Suprapubic skin (tissue), 4 donors: ENCODE measurements around the gene TTC38. TPM values are rescaled to one million over a fixed set of nuclear protein-coding genes. Genes with fewer than 3 reads are reported as not detected.

ENCODE experiments used
- DNase-seq, 2 donors: peaks; one replicate each; pipeline ENCODE4 v3.0.0-alpha.2; 2019; ENCODE audit warnings: low spot score in 2 of 2
- H3K27ac ChIP-seq: fragments of 200-600 bp; sonication (generic); one replicate; pipeline ENCODE4 v1.5.1; 2019
- H3K27me3 ChIP-seq: fragments of 200-600 bp; sonication (generic); one replicate; pipeline ENCODE4 v1.5.1; 2019
- H3K36me3 ChIP-seq: fragments of 200-600 bp; sonication (generic); one replicate; pipeline ENCODE4 v1.5.1; 2019
- H3K4me1 ChIP-seq: fragments of 200-600 bp; sonication (generic); one replicate; pipeline ENCODE4 v1.5.1; 2019
- H3K4me3 ChIP-seq: fragments of 200-600 bp; sonication (generic); one replicate; pipeline ENCODE4 v1.5.1; 2019; ENCODE audit warnings: mild to moderate bottlenecking
- H3K9me3 ChIP-seq: fragments of 200-600 bp; sonication (generic); one replicate; pipeline ENCODE4 v1.5.1; 2019
- CTCF ChIP-seq, 2 donors: fragments of 200-600 bp in 1 of 2; fragments of 450-650 bp in 1 of 2; sonication (generic) in 1 of 2; IDR thresholded peaks; one replicate each; pipeline ENCODE4 v1.5.1; 2016 to 2019; ENCODE audit warnings: antibody characterized with exemption in 2 of 2, mild to moderate bottlenecking in 1 of 2, moderate library complexity in 1 of 2
- EP300 ChIP-seq: sonication (generic); formaldehyde crosslinking; IDR thresholded peaks from one replicate; pipeline ENCODE4 v1.6.1; 2017; ENCODE audit warnings: antibody characterized with exemption
- POLR2A ChIP-seq, 2 donors: fragments of 450-650 bp; IDR thresholded peaks; one replicate each; pipeline ENCODE4 v1.6.1; 2017; ENCODE audit warnings: antibody characterized with exemption in 2 of 2, mild to moderate bottlenecking in 2 of 2, moderate library complexity in 2 of 2
- POLR2AphosphoS5 ChIP-seq, 3 donors: sonication (generic); formaldehyde crosslinking; IDR thresholded peaks; one replicate each; pipeline ENCODE4 v1.6.1; 2017; ENCODE audit warnings: antibody characterized with exemption in 3 of 3
- WGBS: methylation state at CpG from one replicate; pipeline ENCODE4 v1.1.5; 2018; 5-methylcytosine and 5-hydroxymethylcytosine counted together
- total RNA-seq, 4 donors: library from RNA; depleted of rRNA; stranded (reverse); fragments of >200 nt; gene quantifications; one replicate each; pipeline ENCODE4 v1.1.0, GENCODE V29; 2016

The TTC38 gene
- total RNA-seq, 4 donors from 2014 or later = 18.6 to 42.6 (median 35.4) TPM

GRCh38 chr22:46278656-46279645 lies 11.1 kb downstream of the TTC38 start:
- no peak overlapping the region for H3K27ac ChIP-seq
- no peak for DNase-seq
- no peak overlapping the region for H3K4me3 ChIP-seq
- no peaks in the 10 kb centered on the region for H3K9me3 ChIP-seq
- WGBS = 88% methylated on average over 9 of the region's 22 CpGs
- TF ChIP-seq CTCF (IDR thresholded peaks at IDR 0.05) = no peak
- no peaks in the 10 kb centered on the region for H3K27me3 ChIP-seq
- H3K36me3 ChIP-seq = peaks cover 90% of the 10 kb centered on the region
- H3K4me1 ChIP-seq = peaks cover 16% of the 10 kb centered on the region

DNA sequence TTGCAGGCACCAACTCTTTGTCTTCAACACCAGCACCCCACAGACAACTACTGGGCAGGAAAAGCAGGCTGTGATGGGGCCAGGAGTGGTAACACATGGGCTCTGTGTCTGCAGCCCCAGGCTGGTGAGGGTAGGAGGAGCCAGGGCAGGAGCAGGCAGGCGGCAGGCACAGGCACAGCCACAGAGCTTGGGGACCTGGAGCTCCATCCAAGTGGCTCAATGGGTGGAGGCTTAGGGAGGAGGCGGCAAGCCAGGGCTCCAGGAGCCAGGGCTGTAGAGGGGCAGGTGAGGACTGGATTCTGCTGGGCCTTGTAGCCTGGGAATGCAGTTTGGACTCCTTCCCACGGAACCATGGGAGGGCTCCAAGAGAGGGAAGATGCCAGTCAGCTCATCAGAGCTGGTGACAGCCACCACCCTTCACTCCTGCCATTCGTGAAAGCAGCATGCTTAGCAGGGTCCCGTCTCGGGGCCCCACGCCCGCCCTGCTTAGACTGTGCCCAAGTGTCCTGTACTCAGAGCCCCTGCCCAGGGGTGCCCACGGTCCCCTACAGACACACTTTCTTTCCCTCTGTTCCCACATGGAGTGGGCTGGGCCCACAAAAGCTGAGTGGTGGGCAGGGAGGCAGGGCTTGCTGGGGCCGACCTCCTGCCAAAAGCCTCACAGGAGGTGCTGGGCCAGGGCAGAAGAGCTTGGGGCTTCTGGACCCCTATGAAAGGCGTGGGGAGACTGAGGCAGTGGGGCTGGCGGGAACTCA lies 12.4 kb downstream of the TTC38 start:
- H3K9me3 ChIP-seq = no peaks in the 10 kb centered on the region
- peaks cover 90% of the 10 kb centered on the region for H3K36me3 ChIP-seq
- no peak overlapping the region for H3K4me3 ChIP-seq
- H3K27me3 ChIP-seq = no peaks in the 10 kb centered on the region
- peaks cover 16% of the 10 kb centered on the region for H3K4me1 ChIP-seq
- WGBS = 73% methylated on average over 4 of the region's 12 CpGs
- no peak for TF ChIP-seq EP300
- TF ChIP-seq CTCF (IDR thresholded peaks at IDR 0.05) = no peak
- TF ChIP-seq POLR2AphosphoS5 (IDR thresholded peaks at IDR 0.05) = no peak
- no peak for TF ChIP-seq POLR2A (IDR thresholded peaks at IDR 0.05)
- no peak overlapping the region for H3K27ac ChIP-seq
- no peak for DNase-seq

- H3K27me3 ChIP-seq = no peaks in the 10 kb centered on the region
- 78% methylated on average over 12 of the region's 19 CpGs for WGBS
- no peak overlapping the region for H3K27ac ChIP-seq
- H3K4me3 ChIP-seq = no peak overlapping the region
- H3K9me3 ChIP-seq = no peaks in the 10 kb centered on the region
- peaks cover 16% of the 10 kb centered on the region for H3K4me1 ChIP-seq
- H3K36me3 ChIP-seq = peaks cover 88% of the 10 kb centered on the region
- TF ChIP-seq POLR2A (IDR thresholded peaks at IDR 0.05) (no peak), CTCF (IDR thresholded peaks at IDR 0.05) (no peak), EP300 (no peak), POLR2AphosphoS5 (IDR thresholded peaks at IDR 0.05) (no peak)
- DNase-seq = peak in 1 of 2 donors; percentile 49
Observed at GRCh38 chr22:46280999-46281623, 13.3 kb downstream of the TTC38 start.

- peak in 1 of 2 donors; percentile 38 for DNase-seq
- Histone ChIP-seq H3K36me3 (peaks cover 90% of the 10 kb centered on the region), H3K27me3 (no peaks in the 10 kb centered on the region), H3K4me1 (peaks cover 20% of the 10 kb centered on the region), H3K4me3 (no peak overlapping the region), H3K9me3 (no peaks in the 10 kb centered on the region), H3K27ac (no peak overlapping the region)
- TF ChIP-seq POLR2A (IDR thresholded peaks at IDR 0.05) = no peak
- no peak for TF ChIP-seq EP300
- WGBS = 90% methylated on average over 8 of the region's 13 CpGs
Observed at GRCh38 chr22:46281866-46282678, 14.3 kb downstream of the TTC38 start.

- WGBS = 92% methylated on average over 3 of the region's 3 CpGs
- Histone ChIP-seq H3K27ac (no peak overlapping the region), H3K4me3 (no peak overlapping the region), H3K27me3 (no peaks in the 10 kb centered on the region), H3K4me1 (peaks cover 39% of the 10 kb centered on the region), H3K9me3 (no peaks in the 10 kb centered on the region), H3K36me3 (peaks cover 63% of the 10 kb centered on the region)
- DNase-seq = no peak
- no peak for TF ChIP-seq EP300
- TF ChIP-seq POLR2AphosphoS5 (IDR thresholded peaks at IDR 0.05) = no peak
- TF ChIP-seq CTCF (IDR thresholded peaks at IDR 0.05) = no peak
- no peak for TF ChIP-seq POLR2A (IDR thresholded peaks at IDR 0.05)
Observed at GRCh38 chr22:46286006-46286405, 18.2 kb downstream of the TTC38 start.
